Endothelial cell of hepatic sinusoid (primary cell): Measurements from ENCODE around the gene ADAMTSL4.

Source experiments
- in situ Hi-C: cut with HindIII; loops from 2 replicates; pipeline ENCODE4 v1.10.0; 2017; ENCODE audit warnings: low sequenced_read_pairs

ADAMTSL4 gene

DNA sequence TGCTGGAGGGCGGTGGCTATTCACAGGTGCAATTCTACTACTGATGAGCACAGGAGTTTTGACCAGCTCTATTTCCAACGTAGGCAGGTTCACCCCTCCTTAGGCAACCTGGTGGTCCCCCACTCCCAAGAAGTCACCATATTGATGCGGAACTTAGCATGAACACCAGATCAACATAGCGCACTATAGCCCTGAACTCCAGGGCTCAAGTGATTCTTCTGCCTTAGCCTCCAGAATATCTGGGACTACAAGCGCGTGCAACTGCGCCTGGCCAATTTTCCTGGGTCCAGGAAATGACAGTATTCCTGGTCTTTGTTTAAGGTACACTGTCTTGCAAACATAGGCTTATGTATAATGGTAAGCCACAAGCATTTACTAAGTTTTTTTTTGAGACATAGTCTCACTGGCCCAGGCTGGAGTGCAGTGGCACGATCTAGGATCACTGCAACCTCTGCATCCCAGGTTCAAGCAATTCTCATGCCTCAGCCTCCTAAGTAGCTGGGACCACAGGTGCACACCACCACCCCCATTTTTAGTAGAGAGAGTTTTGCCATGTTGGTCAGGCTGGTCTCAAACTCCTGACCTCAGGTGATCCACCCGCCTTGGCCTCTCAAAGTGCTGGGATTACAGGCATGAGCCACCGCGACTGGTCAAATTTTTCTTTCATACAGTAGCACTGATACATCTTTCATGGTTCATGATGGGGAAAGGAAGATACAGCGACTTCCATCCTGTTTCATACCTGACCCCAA lies 17.6 kb downstream of the ADAMTSL4 start:
- in situ Hi-C loops: no loop called here

GRCh38 chr1:150567341-150567716 lies 18.1 kb downstream of the ADAMTSL4 start:
- in situ Hi-C loops: no loop called here

DNA sequence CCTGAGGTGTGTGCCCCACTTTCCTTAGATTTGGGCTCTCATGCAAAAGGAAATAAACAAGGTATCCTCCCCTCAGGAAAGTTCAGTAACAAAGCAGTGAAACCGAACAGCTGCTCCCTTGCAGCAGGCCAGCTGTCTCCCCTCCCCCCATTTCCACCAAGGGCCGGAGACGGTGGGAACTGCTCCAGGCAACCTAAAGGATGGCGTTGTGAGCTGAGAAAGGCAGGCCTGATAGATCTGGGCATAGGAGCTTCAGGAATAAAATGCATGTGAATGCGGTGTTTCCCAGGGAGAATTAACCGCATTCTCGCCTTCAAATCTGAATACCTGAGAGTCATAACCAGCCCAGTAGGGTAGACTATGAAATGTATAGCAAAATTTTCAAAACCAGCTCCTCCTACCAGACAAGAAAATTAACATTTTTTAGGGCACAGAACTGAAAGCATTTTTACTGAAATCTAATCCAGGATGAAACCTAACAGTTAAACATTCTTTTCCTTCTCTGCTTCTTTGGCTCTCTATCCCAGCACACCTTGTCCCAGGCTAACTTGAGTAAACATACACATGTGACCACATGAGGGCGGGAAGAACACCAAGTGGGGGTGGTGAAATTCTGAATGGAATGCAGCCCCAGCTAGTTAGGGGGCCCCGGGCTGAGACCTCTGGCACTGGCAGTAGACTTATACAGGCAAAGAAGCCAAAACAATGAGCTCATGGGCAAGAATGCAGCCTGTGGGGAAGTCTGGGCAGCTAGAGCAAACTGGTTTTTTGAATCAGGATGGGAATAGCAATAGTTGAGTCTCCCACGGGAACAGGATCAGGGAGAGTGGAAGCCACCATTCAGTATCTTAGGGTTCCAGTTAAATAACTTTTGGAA lies 18.7 kb downstream of the ADAMTSL4 start:
- in situ Hi-C loops: no loop called here

DNA sequence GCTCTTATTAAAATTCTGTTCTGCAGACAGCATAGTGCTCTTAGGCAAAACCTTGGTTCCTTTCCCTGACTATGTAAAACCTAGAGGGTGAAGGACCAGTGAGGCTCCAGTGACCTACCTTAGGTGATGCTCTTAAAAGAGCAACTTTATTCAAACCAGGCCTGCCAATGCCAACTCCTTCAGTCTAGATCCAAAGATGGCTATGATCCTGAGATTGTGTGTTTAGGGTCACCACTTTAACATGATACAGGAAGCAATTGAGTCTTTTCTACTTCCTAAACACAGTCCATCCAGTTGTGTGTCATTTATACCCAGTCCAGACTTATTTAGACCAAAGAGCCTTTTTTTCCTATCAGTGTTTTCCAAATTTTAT lies 19.4 kb downstream of the ADAMTSL4 start:
- in situ Hi-C loops: no loop called here

DNA sequence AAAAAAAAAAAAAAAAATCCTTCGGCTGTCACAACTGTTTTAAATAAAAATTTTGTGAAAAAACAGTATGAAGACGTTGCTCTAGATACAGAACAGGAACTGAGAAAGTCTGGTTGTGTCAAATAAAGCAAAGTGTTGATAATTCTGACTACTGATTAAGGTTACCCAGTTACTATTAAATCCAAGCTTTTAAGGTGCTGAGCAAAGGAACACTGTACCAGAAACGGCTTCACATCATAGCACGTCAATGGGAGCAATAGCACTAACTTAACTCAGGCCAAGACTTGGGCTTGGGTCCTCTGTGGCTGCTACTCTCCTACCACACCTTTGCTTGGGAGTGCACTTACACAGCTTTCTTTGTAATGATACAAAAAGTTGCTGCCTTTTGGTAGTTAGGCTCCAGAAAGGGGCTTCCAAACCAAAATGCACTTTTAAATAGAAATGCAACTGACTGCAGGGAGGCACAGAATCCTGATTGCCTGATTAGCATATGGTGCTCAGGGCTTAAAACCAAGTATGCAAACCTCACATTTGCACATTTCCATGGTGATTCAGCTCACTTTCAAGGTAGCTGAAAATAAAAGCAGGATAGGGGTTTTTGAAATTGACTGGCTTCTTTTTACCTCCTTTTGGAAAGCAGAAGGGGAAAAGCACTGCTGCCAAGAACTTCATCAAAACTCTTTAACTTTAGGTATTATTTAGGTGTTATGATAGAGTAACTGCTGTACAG lies 23.9 kb downstream of the ADAMTSL4 start:
- in situ Hi-C loops: loop anchor here (10.0 kb wide), 1 partner anchor 58 kb away; the partner anchor contains the start of gene FALEC

GRCh38 chr1:150573648-150574071 lies 24.5 kb downstream of the ADAMTSL4 start:
- in situ Hi-C loops: loop anchor here (10.0 kb wide), 1 partner anchor 59 kb away; the partner anchor contains the start of gene FALEC

GRCh38 chr1:150574260-150575071 lies 25.3 kb downstream of the ADAMTSL4 start:
- in situ Hi-C loops: loop anchor here (5.0 to 10.0 kb wide), 3 partner anchors 53 to 87 kb away; partner anchors contain the start of genes ENSA, FALEC and TARS2

DNA sequence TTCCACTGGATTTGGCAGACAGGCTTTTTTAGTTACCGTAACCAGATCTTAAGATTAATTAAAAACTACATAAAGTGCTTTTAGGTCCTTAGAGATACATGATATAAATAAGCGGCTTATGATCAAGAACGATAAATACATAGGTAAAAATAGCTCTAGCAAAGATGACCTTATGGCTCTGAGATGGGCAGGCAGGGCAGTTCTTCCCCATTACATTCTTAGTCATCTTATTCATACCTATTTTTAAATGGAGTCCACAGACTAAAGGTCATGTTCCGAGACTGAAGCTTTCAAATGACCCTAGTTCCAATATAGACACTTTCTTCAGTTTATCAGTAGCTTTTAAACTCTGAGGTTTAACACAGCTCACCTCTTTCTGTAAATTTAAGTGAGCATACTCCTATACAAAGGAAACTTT lies 25.9 kb downstream of the ADAMTSL4 start:
- in situ Hi-C loops: loop anchor here (5.0 to 10.0 kb wide), 3 partner anchors 52 to 88 kb away; partner anchors contain the start of genes ENSA, FALEC and TARS2

- in situ Hi-C loops: loop anchor here (5.0 to 10.0 kb wide), 3 partner anchors 52 to 88 kb away; partner anchors contain the start of genes ENSA, FALEC and TARS2
Observed at GRCh38 chr1:150575518-150576366, 26.5 kb downstream of the ADAMTSL4 start.

GRCh38 chr1:150576367-150576711 lies 27.1 kb downstream of the ADAMTSL4 start:
- in situ Hi-C loops: loop anchor here (5.0 to 10.0 kb wide), 3 partner anchors 51 to 89 kb away; partner anchors contain the start of genes ENSA, FALEC and TARS2

- in situ Hi-C loops: loop anchor here (5.0 to 10.0 kb wide), 3 partner anchors 50 to 90 kb away; partner anchors contain the start of genes ENSA, FALEC and TARS2
Observed at GRCh38 chr1:150576794-150577556, 27.8 kb downstream of the ADAMTSL4 start.

DNA sequence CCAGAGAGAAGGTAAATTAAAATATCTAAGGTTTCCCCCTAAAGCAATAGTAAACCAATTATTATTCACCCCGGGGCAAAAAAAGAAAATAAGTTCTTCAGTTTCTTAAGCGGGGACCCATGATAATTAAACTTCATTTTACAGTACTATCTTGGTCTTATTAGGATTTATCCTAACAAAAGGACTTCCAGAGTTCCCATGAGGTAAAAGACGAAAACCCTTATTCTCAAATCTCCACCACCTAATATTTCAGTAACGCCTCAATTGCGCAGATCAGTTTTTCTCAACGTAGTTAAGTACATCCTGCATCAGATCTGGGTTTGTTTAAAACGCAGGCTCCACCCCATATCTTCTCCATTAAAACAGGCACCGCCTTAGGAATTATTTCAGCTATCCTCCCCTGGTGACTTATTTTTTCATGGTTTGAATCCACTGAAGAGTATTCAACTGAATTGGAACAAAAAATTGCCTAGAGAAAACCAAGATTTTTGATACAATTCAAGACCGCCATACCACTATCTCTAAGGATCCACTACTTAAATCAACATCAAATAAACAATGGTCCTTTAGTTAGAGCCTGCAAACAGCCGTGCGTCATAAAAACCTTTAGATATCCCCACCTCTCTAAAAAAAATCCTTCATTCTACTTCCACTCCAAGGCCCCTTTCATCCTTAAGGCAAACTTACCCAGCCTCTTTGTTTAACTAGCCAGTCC lies 28.5 kb downstream of the ADAMTSL4 start:
- in situ Hi-C loops: loop anchor here (5.0 to 10.0 kb wide), 3 partner anchors 50 to 90 kb away; partner anchors contain the start of genes ENSA, FALEC and TARS2

DNA sequence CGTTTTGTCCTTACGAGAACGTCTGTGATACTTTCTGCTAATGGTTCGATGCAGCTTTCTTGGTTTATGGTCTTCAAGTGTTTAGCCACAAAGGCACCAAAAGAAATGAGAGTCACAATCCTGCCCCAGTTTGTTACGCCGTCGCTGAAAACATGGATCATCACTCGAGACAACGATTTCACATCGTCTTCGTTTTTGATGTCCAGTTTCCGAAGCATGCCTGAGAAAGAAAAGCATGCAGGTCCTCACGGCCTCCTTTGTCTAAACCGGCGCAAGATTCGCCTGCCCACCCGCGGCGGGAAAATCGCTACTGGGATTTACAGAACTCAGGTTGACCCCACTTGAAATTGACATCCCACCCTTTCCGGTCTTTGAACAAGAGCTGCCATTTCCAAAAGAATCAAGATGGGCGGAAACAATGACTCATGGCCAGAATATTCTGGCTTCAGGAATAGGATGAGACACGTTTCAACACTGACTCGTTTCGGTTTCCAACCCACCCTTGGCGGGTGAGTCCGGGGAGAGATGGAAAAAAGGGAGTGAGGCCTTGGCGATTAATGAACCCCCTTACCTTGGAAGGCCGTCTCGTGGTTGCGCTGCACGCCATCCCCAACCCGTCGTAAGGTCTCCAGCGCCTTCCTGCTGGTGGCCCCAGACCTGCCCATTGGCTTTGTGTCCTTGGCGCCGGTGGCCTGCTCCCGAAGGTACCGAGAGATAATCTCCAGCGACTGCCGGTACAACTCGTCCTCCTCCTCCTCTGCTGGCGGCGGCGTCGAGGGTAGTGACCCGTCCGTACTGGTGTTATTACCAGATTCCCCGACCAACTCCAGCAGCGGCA lies 29.3 kb downstream of the ADAMTSL4 start:
- in situ Hi-C loops: loop anchor here (5.0 to 10.0 kb wide), 3 partner anchors 49 to 91 kb away; partner anchors contain the start of genes ENSA, FALEC and TARS2

GRCh38 chr1:150579110-150579944 lies 30.1 kb downstream of the ADAMTSL4 start, which contains the start of gene MCL1:
Gene MCL1 (minus strand): TSS chr1:150579610. CDS start chr1:150579530, 80 bp downstream.
- in situ Hi-C loops: loop anchor here (5.0 to 10.0 kb wide), 3 partner anchors 48 to 92 kb away; partner anchors contain the start of genes ENSA, FALEC and TARS2

DNA sequence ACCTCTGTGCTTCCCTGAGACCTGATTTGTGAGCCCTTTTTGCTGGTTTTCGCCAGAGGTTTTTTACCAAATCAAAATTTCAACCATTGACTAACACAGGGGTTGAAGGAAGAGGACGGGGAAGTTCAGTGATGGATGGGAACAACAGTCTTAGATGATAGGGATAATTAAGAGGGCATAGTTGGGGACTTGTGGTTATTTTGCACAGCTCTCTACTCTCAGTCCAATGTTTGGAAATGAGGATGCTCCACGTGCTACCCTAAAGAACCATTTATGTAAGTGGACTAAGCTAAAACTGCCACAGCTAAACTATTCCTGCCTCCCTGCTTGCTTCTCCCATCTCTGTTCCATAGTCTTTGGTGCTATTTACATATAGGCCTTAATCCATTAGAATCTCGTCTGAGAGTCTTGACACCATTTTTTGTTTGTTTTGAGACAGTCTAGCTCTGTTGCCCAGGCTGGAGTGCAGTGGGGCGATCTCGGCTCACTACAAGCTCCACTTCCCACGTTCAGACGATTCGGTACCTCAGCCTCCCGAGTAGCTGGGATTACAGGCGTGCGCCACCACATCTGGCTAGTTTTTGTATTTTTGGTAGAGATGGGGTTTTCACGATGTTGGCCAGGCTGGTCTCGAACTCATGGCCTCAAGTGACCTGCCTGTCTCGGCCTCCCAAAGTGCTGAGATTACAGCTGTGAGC lies 30.9 kb downstream of the ADAMTSL4 start:
- in situ Hi-C loops: loop anchor here (5.0 to 10.0 kb wide), 3 partner anchors 47 to 93 kb away; partner anchors contain the start of genes ENSA, FALEC and TARS2
